ENCODE data around the gene TMEM232.

Gene TMEM232

GRCh38 chr5:110768138-110768860 lies 41.8 kb upstream of the TMEM232 start:
- no peak overlapping the region for H2AFZ ChIP-seq (ENCODE audit: low read length)
- H4K20me1 ChIP-seq (ENCODE audit: insufficient read depth, low read length), result no peaks in the 10 kb centered on the region
- TF ChIP-seq, protein P1, sequence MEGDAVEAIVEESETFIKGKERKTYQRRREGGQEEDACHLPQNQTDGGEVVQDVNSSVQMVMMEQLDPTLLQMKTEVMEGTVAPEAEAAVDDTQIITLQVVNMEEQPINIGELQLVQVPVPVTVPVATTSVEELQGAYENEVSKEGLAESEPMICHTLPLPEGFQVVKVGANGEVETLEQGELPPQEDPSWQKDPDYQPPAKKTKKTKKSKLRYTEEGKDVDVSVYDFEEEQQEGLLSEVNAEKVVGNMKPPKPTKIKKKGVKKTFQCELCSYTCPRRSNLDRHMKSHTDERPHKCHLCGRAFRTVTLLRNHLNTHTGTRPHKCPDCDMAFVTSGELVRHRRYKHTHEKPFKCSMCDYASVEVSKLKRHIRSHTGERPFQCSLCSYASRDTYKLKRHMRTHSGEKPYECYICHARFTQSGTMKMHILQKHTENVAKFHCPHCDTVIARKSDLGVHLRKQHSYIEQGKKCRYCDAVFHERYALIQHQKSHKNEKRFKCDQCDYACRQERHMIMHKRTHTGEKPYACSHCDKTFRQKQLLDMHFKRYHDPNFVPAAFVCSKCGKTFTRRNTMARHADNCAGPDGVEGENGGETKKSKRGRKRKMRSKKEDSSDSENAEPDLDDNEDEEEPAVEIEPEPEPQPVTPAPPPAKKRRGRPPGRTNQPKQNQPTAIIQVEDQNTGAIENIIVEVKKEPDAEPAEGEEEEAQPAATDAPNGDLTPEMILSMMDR (IDR thresholded peaks at IDR 0.05; ENCODE audit: low read length), result no peak
- no peak for TF ChIP-seq EZH2 (IDR thresholded peaks at IDR 0.05; ENCODE audit: borderline replicate concordance, low read length)
- no peaks in the 10 kb centered on the region for H3K9me2 ChIP-seq (ENCODE audit: low read depth, low read length)
- H3K4me3 ChIP-seq (ENCODE audit: low read depth, low read length, poor library complexity, severe bottlenecking), result no peak overlapping the region
- H3K36me3 ChIP-seq (ENCODE audit: insufficient read depth, low read length), result peaks cover 4% of the 10 kb centered on the region
- H3F3A ChIP-seq (ENCODE audit: insufficient read depth, low read length), result no peaks in the 10 kb centered on the region
- no peaks in the 10 kb centered on the region for H3K9me3 ChIP-seq (ENCODE audit: low read length)
- no peaks in the 10 kb centered on the region for H3K27me3 ChIP-seq (ENCODE audit: insufficient read depth, low read length)
- H3K79me2 ChIP-seq (ENCODE audit: insufficient read depth, low read length), result no peaks in the 10 kb centered on the region
- no peak overlapping the region for H3K4me2 ChIP-seq (ENCODE audit: low read length)
- no peaks in the 10 kb centered on the region for H3K4me1 ChIP-seq (ENCODE audit: insufficient read depth, low read length, severe bottlenecking)
- no peak overlapping the region for H3K9ac ChIP-seq (ENCODE audit: low read length)
- no peak overlapping the region for H3K27ac ChIP-seq (ENCODE audit: low read depth, low read length, poor library complexity, severe bottlenecking)

GRCh38 chr5:110760158-110760557 lies 33.7 kb upstream of the TMEM232 start:
- H3F3A ChIP-seq (ENCODE audit: insufficient read depth, low read length), result no peaks in the 10 kb centered on the region
- H3K27ac ChIP-seq (ENCODE audit: low read depth, low read length, poor library complexity, severe bottlenecking), result no peak overlapping the region
- H3K27me3 ChIP-seq (ENCODE audit: insufficient read depth, low read length), result no peaks in the 10 kb centered on the region
- H3K4me1 ChIP-seq (ENCODE audit: insufficient read depth, low read length, severe bottlenecking), result peaks cover 7% of the 10 kb centered on the region
- no peak overlapping the region for H3K4me2 ChIP-seq (ENCODE audit: low read length)
- no peaks in the 10 kb centered on the region for H3K9me3 ChIP-seq (ENCODE audit: low read length)
- peaks cover 81% of the 10 kb centered on the region for H3K36me3 ChIP-seq (ENCODE audit: insufficient read depth, low read length)
- no peak overlapping the region for H2AFZ ChIP-seq (ENCODE audit: low read length)
- no peaks in the 10 kb centered on the region for H3K79me2 ChIP-seq (ENCODE audit: insufficient read depth, low read length)
- TF ChIP-seq, protein P1 (IDR thresholded peaks at IDR 0.05; ENCODE audit: low read length), result no peak
- TF ChIP-seq EZH2 (IDR thresholded peaks at IDR 0.05; ENCODE audit: borderline replicate concordance, low read length), result no peak
- H4K20me1 ChIP-seq (ENCODE audit: insufficient read depth, low read length), result no peaks in the 10 kb centered on the region
- no peak overlapping the region for H3K9ac ChIP-seq (ENCODE audit: low read length)
- no peaks in the 10 kb centered on the region for H3K9me2 ChIP-seq (ENCODE audit: low read depth, low read length)
- no peak overlapping the region for H3K4me3 ChIP-seq (ENCODE audit: low read depth, low read length, poor library complexity, severe bottlenecking)

DNA sequence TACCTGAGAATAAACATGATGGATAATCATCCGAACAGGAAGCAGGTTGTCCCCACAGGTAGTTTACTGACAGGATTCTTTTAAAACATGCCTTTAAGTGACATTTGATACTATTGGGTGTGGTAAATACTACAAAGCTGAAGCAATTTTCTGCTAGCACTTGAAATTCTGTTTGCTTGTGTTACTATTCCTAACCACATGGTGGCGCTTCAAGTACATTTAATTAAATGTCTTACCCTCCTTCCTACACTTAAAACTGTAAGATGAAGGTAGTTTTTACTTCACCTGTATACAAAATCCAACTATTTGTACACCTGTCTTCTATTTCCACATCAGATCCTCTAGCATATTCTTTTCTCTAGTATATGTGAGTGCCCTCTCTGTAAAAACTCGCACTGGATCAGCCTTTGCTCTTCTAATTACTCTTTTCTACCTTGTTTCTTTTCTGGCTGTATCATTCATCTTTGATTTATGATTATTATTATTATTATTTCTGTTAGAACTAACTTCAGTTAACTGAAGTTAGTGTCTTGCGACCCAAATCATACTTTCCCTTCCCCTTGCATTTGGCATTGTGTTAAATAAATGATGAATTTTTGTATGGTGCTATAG lies 30.8 kb upstream of the TMEM232 start:
- H3F3A ChIP-seq (ENCODE audit: insufficient read depth, low read length), result no peaks in the 10 kb centered on the region
- H3K79me2 ChIP-seq (ENCODE audit: insufficient read depth, low read length), result no peaks in the 10 kb centered on the region
- H3K4me3 ChIP-seq (ENCODE audit: low read depth, low read length, poor library complexity, severe bottlenecking), result no peak overlapping the region
- H3K36me3 ChIP-seq (ENCODE audit: insufficient read depth, low read length), result peaks cover 84% of the 10 kb centered on the region
- peaks cover 36% of the 10 kb centered on the region for H3K4me1 ChIP-seq (ENCODE audit: insufficient read depth, low read length, severe bottlenecking)
- H3K9me2 ChIP-seq (ENCODE audit: low read depth, low read length), result no peaks in the 10 kb centered on the region
- no peaks in the 10 kb centered on the region for H3K9me3 ChIP-seq (ENCODE audit: low read length)
- no peaks in the 10 kb centered on the region for H3K27me3 ChIP-seq (ENCODE audit: insufficient read depth, low read length)
- H4K20me1 ChIP-seq (ENCODE audit: insufficient read depth, low read length), result no peaks in the 10 kb centered on the region
- TF ChIP-seq, protein P1 (IDR thresholded peaks at IDR 0.05; ENCODE audit: low read length), result peak; percentile 82
- TF ChIP-seq EZH2 (IDR thresholded peaks at IDR 0.05; ENCODE audit: borderline replicate concordance, low read length), result no peak
- H2AFZ ChIP-seq (ENCODE audit: low read length), result no peak overlapping the region
- no peak overlapping the region for H3K4me2 ChIP-seq (ENCODE audit: low read length)
- H3K9ac ChIP-seq (ENCODE audit: low read length), result no peak overlapping the region
- no peak overlapping the region for H3K27ac ChIP-seq (ENCODE audit: low read depth, low read length, poor library complexity, severe bottlenecking)

All from OCI-LY1 (cell line).